Retina (tissue), 1 donor: ENCODE measurements around the gene FAM114A1.
A peak's percentile ranks its signal among the peaks of the same experiment; 100 is the strongest.

Source experiments
- DNase-seq: peaks from one replicate; pipeline ENCODE4 v3.0.0-alpha.2; 2016

Gene FAM114A1

GRCh38 chr4:38860788-38861424 is 6.7 kb upstream of the FAM114A1 start:
- no peak for DNase-seq

- no peak for DNase-seq
Measured at GRCh38 chr4:38861791-38862190, 5.8 kb upstream of the FAM114A1 start.

- no peak for DNase-seq
Measured at GRCh38 chr4:38865445-38865844, 2.2 kb upstream of the FAM114A1 start.

- DNase-seq = no peak
Measured at GRCh38 chr4:38866973-38867477, 581 bp upstream of the FAM114A1 start.

- peak; percentile 68 for DNase-seq
Measured at GRCh38 chr4:38868059-38868960, 704 bp downstream of the FAM114A1 start.

- DNase-seq = no peak
Measured at GRCh38 chr4:38869511-38869910, 1.9 kb downstream of the FAM114A1 start.

- DNase-seq = no peak
Measured at GRCh38 chr4:38870098-38870808, 2.6 kb downstream of the FAM114A1 start.

- DNase-seq = no peak
Measured at GRCh38 chr4:38871593-38871992, 4.0 kb downstream of the FAM114A1 start.

GRCh38 chr4:38872620-38873019 is 5.0 kb downstream of the FAM114A1 start:
- DNase-seq = no peak

GRCh38 chr4:38873290-38873944 is 5.8 kb downstream of the FAM114A1 start:
- DNase-seq = no peak

GRCh38 chr4:38876636-38877035 is 9.0 kb downstream of the FAM114A1 start:
- DNase-seq = no peak

- DNase-seq = no peak
Measured at GRCh38 chr4:38884254-38884653, 16.6 kb downstream of the FAM114A1 start.

- peak; percentile 23 for DNase-seq
Measured at GRCh38 chr4:38889143-38889542, 21.5 kb downstream of the FAM114A1 start.

- no peak for DNase-seq
Measured at GRCh38 chr4:38891051-38891983, 23.7 kb downstream of the FAM114A1 start.

GRCh38 chr4:38894322-38894982 is 26.8 kb downstream of the FAM114A1 start:
- DNase-seq = no peak

- DNase-seq = no peak
Measured at GRCh38 chr4:38896940-38897339, 29.3 kb downstream of the FAM114A1 start.

- no peak for DNase-seq
Measured at GRCh38 chr4:38898245-38898644, 30.6 kb downstream of the FAM114A1 start.

GRCh38 chr4:38902221-38902620 is 34.6 kb downstream of the FAM114A1 start:
- DNase-seq = no peak

GRCh38 chr4:38902695-38903094 is 35.1 kb downstream of the FAM114A1 start:
- no peak for DNase-seq

- no peak for DNase-seq
Measured at GRCh38 chr4:38904090-38904666, 36.6 kb downstream of the FAM114A1 start.

- DNase-seq = no peak
Measured at GRCh38 chr4:38904682-38905081, 37.1 kb downstream of the FAM114A1 start.
